HG02981 (cell line): Measurements from ENCODE around the gene GNG14.
"Not testable (repeated sequence)": the region's sequence is repeated elsewhere in the genome, so short reads cannot be mapped to it uniquely, and the experiment has no call there.

Source experiments
- ATAC-seq: cut with Tn5 transposase; IDR thresholded peaks from one replicate; pipeline ENCODE4 v1.9.1; 2021; ENCODE audit warnings: mild to moderate bottlenecking, moderate library complexity; ENCODE audit not compliant: unreplicated experiment

The GNG14 gene

DNA sequence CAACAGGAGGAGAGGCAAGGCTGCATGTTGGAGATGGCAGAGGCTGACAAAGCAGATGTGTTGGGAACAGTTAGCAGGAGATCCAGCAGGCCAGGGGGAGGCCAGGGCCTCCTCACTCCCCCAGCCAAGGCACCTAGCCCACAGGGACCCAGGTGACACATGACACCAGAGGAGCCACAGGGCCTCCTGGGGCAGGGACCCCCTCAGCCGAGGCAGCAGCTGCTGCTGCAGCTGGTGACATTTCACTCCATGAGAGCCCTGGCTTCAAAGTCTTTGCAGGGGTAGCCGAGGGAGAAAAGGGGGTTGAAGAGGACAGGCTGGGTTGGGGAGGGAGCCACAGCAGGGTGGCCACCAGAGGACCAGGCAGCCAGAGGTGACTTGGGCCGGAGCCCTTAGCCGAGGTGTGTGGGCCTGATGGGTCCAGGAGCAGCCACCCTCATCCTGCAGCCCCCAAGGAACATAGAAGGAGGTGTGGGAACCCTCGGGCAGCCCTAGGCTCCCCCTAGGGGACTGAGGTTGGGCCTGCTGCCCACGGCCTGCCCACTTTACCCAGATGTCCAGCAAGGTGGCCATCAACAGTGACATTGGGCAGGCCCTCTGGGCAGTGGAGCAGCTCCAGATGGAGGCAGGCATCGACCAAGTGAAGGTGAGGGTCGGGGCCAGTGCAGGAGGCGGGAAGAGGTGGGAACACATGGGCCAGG is at the start of gene GNG14:
Gene GNG14, plus strand, starts transcription at position 503 of the 701 bp plus-strand sequence. Its CDS starts 51 bp downstream, at position 554.
- ATAC-seq, result no peak

DNA sequence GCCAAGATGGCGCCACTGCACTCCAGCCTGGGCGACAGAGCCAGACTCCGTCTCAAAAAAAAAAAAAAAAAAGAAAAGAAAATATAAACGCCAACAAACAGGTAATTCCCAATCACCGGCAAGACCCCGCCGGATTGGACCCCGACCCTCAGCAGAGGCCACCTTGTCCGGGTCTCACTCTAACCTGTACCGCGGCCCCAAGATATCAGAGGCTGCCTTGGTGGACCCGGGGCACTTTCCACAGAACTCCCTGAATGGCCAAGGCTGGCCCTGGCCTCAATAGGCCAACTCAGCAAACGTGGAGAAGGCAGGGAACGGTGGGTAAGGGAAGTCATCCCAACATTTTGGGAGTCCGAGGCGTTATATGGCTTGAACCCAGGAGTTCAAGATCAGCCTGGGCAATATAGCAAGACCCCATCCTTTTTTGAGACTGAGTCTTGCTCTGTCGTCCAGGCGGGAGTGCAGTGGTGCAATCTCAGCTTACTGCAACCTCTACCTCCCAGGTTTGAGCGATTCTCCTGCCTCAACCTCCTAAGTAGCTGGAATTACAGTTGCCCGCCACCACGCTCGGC is 49.1 kb upstream of the GNG14 start:
- ATAC-seq, result no peak

DNA sequence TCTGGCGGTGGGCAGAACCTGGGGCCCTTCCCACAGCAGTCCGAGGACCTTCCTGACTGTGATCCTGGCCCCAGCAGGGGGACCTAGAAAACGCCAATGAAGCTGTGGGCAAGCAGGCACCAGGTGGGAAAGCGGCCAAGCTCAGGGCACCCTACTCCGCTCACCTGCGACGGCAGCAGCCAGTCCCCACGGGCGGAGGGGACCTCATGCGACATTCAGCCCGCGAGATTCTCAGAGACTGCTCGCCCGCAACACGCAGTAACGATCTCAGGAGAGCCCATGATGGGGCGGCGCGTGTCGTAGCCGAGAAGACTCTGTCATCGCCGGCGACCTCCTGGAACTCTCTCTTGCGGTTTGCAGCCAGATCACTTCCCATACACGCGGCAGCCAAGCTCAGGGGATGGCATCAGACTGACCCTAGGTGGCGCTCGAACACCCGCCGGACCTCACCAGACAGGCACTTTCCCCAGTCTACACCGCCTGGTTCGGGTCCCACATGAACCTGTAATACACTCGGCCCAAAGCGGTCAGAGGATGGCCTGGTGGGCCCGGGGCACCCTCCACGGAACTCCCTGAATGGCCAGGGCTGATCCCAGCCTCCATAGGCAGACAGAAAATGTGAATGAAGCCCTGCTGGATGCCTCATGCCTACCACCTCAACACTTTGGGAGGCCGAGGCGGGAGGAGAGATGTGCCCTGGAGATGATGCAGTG is 47.7 kb upstream of the GNG14 start:
- ATAC-seq, result peak; percentile 72

DNA sequence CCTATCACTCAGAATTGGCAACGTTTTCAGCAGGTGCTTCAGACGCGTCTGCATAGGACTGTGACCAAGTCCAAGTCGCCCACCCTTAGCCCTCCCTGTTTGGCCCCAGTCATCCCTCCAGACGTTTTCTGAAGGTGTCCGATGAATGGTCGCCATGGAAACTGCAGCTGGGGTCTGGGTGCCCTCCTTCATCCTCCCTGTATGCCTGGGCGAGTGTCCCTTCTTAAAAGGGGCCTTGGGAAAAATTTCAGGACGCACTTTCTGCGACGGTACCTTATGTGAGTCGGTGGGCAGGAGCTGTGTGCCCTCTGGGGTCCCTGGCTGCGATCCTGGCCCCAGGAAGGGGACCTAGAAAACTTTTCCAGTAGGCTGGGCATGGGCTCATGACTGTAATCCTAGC is 46.3 kb upstream of the GNG14 start:
- ATAC-seq, result no peak

DNA sequence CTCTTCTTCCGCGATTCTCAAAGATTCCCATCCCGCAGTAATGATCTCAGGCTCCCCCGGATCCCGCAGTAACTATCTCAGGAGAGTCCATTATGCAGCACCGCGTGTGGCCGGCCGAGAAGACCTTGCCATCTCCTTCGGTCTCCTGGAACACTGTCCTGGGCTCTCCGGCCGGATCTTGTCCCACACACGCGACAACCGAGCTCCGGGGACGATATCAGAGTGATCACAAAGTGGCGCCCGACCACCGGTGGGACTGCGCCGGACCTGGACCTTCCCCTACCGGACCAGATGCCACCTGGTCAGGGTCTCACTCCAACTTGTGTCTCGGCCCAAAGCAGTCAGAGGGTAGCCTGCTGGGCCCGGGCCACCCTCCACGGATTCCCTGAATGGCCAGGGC is 45.3 kb upstream of the GNG14 start:
- no peak for ATAC-seq

DNA sequence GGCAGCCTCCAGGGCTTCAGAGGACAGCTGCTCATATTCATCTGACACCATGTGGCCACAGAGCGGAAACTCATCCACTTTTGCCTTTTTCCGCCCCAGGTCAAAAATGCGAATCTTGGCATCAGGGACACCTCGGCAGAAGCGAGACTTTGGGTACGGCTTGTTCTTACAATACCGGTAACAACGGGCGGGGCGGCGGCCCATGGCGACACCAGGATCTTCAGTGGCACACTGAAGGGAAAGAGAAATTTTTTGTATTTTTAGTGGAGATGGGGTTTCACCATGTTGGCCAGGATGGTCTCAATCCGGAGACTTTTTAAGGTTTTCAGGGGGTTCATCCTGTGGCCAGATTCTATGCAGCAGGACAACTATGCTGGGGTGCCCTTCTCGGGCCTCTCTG is 44.1 kb upstream of the GNG14 start:
- not testable (repeated sequence) for ATAC-seq

DNA sequence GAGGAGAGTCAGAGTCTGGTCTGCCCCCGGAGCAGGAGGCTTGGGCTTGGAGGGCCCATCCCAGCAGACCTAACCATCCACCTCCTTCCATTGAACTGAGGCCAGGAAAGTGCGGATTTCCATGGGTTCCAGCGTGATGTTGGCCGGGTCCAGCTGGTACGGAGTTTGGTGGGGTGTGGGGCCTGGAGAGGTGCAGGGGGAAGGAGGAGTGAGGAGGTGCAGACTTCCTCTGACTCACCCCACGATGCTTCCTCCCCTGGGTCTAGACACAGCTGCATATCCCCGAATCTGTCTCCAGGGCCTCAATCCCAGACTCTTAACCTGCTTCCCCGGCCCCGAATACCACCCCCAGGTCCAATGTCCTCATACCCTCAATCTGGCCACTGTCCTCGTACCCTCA is 41.2 kb upstream of the GNG14 start:
- no peak for ATAC-seq

DNA sequence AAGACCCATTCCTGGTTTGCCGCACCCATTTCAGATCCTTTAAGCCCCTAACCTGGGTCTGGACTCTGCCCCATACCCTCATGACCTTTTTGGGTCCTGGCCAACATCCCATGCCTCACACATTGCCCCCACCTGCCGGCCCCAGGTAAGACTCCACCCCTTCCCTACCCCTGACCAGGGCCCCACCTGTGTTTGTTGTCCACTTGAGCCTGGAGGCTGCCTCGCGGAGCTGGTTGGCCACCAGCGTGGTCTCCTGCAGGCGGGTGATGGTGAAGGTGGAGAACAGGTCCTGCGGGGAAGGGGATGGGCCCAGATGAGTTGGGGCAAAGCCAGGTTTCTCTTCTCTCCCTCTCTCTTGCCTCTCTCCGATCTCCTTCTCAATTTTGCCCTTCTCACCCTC is 40.8 kb upstream of the GNG14 start:
- no peak for ATAC-seq

DNA sequence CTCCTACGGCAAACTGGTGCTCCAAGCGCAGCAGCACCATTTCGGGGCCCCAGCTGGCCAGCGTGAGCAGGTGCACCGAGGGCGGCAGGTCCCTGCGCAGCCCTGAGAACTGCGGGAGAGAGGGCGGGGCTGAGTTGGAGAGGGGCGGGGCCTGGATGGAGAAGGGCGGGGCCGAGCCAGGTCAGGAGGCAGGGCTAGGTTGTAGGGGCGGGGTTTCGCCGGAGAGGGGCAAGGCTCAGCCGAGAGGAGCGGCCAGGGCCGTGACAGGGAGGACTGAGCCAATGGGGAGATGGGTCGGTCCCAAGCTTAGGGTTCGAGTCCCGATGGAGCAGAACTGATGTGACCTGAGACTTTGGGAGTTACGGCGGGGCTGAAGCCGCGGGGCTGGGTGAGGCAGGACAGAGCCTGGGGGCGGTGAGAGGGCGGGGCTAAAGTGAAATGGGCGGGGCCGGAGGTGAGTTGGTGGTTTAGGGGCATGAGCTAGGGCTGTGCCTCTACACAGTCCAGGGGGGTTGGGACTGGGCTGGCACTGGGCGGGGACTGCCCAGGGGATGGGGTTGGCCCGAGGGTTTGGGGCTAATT is 40.2 kb upstream of the GNG14 start:
- no peak for ATAC-seq

DNA sequence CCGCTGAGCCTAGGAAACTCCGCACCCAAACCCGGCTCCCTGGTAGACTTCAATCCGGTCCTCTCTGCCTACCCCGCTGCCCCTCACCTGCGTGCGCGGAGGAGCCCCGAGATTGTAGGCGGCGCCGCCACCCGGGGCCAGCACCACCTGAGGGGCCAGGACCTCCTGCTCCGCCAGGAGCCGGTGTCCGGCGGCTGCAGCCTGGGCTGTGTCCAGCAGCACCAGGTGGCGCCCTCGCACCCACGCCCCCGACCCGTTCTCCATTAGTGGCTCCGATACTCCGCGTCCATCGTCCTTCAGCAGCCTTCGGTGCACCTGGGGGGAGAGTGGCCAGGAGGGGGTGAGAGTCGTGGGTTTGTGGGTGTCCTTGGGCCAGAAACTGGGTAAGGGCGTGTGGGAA is 39.7 kb upstream of the GNG14 start:
- no peak for ATAC-seq

DNA sequence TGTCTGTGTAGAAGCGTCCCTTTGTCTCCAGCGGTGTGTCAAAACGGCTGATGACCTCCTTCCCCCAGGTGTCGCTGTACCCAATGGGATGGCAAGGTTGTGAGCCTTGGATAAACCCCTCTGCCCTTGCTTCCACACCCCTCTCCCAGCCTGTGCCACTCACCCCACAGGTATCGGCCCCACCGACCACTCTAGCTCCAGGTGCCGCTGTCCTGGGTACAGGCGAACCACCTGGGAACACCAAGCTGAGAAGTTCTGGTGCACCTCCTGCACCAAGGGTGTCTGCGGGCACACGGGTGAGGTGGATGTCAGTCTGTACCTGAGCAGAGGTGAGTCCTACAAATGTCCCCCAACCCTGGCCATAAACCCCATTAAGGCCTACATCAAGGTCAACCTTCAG is 37.9 kb upstream of the GNG14 start:
- ATAC-seq, result no peak

DNA sequence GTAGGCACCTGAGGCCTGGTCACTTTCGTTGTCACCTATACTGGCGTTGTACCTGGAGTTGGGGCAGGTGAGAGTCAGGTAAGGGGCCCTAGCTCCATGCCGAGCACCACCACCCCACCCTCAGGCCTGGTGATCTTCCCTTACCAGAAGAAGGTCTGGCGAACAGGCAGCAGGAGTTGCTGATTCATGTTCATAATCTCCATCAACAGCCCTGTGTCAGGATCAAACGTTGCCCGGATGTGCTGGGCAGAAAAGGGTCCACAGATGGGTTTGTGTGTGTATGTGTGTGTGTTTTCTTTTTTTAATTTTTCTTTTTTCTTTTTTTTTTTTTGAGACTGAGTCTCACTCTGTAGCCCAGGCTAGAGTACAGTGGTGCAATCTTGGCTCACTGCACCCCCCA is 35.6 kb upstream of the GNG14 start:
- no peak for ATAC-seq

DNA sequence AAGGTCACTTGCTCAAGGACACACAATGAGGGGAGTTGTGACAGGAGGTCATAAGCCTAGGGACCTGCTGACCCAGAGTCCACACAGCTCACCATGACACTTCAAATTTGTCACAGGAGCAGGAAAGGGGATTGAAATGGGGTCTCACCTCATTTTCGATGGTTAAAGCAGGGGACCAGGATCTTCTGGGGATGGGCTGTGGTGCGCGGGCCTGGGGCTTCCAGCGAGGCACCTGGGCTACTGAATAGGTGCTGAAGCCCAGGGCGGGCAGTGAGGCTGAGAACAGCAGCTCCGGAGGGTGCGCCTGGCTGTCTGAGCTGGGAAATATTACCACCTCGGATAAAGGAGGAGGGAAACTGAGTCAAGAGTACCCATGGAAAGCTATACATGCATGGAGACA is 32.3 kb upstream of the GNG14 start:
- ATAC-seq, result no peak

DNA sequence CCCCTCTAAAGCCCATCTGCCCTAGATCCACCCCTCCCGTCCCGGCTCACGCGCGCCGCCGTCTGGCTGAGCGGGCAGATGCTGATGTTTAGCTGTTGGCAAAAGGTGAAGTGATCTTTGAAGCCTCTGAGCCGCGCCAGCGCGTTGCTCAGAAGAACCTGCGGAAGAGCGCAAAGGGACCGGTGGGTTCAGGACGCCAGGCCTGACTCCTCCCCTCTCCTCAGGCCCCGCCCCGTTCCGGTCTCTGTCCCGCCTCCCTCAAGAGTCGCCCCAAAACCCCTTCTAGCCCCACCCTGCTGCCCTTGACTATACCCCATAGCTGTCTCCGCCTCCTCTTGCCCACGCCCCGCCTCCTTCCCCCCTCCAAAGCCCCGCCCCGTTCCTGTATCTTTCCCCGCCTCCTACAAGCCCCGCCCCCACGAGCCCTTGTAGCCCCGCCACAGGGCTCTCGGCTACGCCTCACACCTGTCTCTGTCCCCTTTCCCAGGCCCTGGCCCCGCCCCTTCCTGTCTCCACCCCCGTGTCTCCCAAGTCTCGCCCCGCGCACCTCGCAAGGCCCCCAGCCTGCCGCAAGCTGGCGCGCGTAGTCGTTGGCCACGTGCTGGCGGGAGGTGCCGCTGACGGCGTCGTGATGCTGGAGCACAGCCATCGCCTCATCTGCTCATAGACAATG is 30.8 kb upstream of the GNG14 start:
- no peak for ATAC-seq

DNA sequence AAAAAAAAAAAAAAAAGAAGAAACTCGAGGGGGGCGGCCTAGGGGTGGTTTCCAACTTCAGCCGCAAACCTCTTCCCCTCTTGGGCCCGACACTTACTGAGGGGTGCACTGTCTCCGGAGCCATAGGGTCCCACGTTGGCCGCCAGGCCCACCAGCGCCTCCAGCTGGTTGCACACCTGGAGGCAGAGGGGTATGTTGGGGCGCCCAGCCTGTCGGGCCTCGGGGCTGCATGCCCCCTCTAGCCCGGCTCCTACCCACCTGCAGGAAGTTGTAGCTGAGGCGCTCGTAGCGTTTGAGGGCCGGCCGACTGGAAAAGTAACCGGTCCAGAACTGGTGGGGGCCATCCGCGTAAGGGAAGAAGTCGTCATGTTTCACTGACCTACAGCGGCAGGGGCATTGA is 29.8 kb upstream of the GNG14 start:
- no peak for ATAC-seq

DNA sequence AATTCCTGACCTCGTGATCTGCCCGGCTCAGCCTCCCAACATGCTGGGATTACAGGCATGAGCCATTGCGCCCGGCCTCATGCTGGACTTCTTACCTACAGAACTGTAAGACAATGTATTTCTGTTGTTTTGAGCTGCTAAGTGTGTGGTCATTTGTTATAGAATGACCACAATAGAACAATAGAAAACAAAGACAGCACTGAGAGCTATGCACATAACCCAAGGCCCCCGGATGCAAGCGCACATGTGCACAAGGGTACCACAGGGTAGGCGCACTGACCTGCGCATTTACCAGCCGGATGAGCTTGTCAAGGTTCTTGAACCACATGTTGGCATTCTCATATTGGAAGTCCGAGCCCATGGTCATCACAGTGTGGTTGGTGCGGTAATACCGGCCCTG is 26.8 kb upstream of the GNG14 start:
- no peak for ATAC-seq

DNA sequence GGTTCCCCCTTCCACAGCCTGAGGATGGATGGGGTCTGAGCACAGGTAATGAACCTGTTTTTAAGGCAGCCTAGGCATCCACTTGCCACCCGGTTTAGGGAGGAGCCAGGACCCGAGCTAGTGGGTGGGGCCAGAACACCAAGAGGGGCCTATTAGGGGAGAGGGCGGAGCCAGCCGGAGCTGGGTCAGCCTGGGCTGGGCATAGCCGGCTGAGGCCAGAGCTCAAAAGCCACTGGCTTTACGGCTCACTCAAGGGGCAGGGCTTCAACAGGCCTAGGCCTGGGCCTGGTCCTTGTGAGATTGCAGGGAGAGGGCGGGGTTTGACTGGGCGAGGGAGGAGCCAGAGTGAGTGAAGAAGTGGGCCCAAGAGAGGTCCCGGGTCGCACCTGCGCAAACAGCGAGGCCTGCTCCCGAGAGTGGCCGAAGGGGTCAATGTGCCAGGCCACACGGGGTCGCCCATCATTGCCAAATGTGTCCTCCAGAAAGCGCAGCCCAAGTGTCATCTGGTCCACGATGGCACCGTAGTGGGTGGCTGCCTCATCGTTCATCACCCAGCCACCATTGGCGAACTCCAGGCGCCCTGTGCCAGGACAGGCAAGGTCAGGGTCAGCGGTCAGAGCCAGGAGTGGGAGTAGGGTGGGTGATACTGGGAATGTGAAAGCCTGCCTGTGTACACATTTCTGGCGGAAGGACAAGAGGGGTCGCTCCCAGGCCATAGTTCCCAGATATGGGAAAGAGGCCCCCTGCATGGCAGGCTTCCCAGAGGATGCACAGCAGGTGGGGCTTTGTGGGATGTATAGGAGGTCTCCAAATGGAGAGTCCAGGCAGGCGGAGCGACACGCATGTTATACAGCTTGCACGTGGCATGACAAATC is 23.2 kb upstream of the GNG14 start:
- no peak for ATAC-seq

DNA sequence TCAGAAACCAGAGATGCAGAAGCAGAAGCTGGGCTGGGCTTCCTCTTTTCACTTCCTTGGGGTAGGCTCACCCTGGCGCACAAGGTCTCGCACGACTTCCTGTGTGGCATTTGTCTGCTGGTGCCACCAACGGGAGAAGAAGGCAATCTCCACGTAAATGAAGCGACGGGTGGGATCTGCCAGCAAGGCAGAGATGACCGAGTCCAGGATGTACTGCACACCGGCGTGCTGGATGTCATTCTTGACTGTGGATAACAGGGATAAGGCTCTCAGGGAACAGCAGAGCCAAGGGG is 22.6 kb upstream of the GNG14 start:
- no peak for ATAC-seq

DNA sequence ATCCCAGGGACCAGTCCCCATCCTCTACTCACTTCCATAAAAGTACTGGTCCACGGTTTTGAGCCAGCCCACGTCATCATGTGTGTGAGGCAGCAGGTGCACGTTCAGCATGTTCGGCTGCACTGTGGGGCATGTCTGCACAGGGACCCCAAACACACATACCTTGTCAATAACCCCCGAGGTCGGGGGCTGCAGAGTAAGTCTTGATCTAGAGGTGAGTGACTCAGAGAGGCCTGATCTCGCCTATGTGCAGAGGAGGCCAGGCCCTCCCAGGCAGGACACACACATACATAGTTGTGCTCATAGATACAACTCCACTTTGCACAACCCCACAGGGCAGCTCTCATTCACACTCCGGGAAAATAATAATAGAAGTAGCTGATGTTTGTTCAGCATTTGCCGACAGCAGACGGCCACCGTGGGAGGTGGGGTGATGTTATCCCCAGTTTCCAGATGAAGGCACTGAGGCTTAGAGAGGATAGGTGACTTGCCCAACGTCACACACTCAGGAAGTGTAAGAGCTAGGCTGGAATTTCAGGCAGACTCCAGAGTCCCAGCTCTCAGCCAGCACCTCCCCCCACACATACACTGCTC is 22.0 kb upstream of the GNG14 start:
- no peak for ATAC-seq
